WI38 (cell line): ENCODE results near the gene PITRM1.

Source experiments
- H3K4me3 ChIP-seq: 2 replicates; pipeline ENCODE4 v1.5.1; 2011; ENCODE audit warnings: low read depth, mild to moderate bottlenecking, control low read depth, low read length
- CTCF ChIP-seq: IDR thresholded peaks from 2 replicates; pipeline ENCODE4 v1.5.1; 2012; ENCODE audit warnings: low read depth, mild to moderate bottlenecking, control low read depth, low read length

The PITRM1 gene

GRCh38 chr10:3116508-3117100 lies 56.0 kb downstream of the PITRM1 start:
- no peak overlapping the region for H3K4me3 ChIP-seq
- no peak for TF ChIP-seq CTCF

GRCh38 chr10:3115685-3116084 lies 56.9 kb downstream of the PITRM1 start:
- no peak overlapping the region for H3K4me3 ChIP-seq
- TF ChIP-seq CTCF, result no peak

GRCh38 chr10:3113343-3113720 lies 59.2 kb downstream of the PITRM1 start:
- no peak for TF ChIP-seq CTCF
- H3K4me3 ChIP-seq, result no peak overlapping the region

- no peak overlapping the region for H3K4me3 ChIP-seq
- no peak for TF ChIP-seq CTCF
Observed at GRCh38 chr10:3111621-3112163, 60.9 kb downstream of the PITRM1 start.

- no peak overlapping the region for H3K4me3 ChIP-seq
- no peak for TF ChIP-seq CTCF
Observed at GRCh38 chr10:3110782-3111620, 61.6 kb downstream of the PITRM1 start.

- no peak for TF ChIP-seq CTCF
- H3K4me3 ChIP-seq, result no peak overlapping the region
Observed at GRCh38 chr10:3109633-3110032, 62.9 kb downstream of the PITRM1 start.

GRCh38 chr10:3109196-3109595 lies 63.4 kb downstream of the PITRM1 start:
- TF ChIP-seq CTCF, result no peak
- H3K4me3 ChIP-seq, result no peak overlapping the region
